Trophoblast cell (in vitro differentiated cells and primary cell): ENCODE measurements around the gene KRTAP4-2.

Source experiments
- DNase-seq, 2 donors: peaks; one replicate each; pipeline ENCODE4 v3.0.0-alpha.2; 2016
- H2AFZ ChIP-seq: 2 replicates; pipeline ENCODE4 v1.6.1; 2013; ENCODE audit warnings: low read length, moderate library complexity, mild to moderate bottlenecking; ENCODE audit not compliant: insufficient read depth, poor library complexity
- H2AK5ac ChIP-seq: 2 replicates; pipeline ENCODE4 v1.6.1; 2013; ENCODE audit warnings: mild to moderate bottlenecking, low read length
- H2BK120ac ChIP-seq: 2 replicates; pipeline ENCODE4 v1.6.1; 2013; ENCODE audit warnings: low read length, mild to moderate bottlenecking, moderate library complexity; ENCODE audit not compliant: insufficient read depth, poor library complexity
- H2BK12ac ChIP-seq: 2 replicates; pipeline ENCODE4 v1.6.1; 2013; ENCODE audit warnings: mild to moderate bottlenecking, low read length, moderate library complexity
- H2BK5ac ChIP-seq: 2 replicates; pipeline ENCODE4 v1.6.1; 2013; ENCODE audit warnings: low read length, low read depth, moderate library complexity, mild to moderate bottlenecking; ENCODE audit not compliant: poor library complexity
- H3K14ac ChIP-seq: 2 replicates; pipeline ENCODE4 v1.6.1; 2013; ENCODE audit warnings: mild to moderate bottlenecking, low read length
- H3K18ac ChIP-seq: 2 replicates; pipeline ENCODE4 v1.6.1; 2013; ENCODE audit warnings: mild to moderate bottlenecking, low read length
- H3K23ac ChIP-seq: 2 replicates; pipeline ENCODE4 v1.6.1; 2013; ENCODE audit warnings: low read length
- H3K27ac ChIP-seq: 2 replicates; pipeline ENCODE4 v1.5.1; 2013; ENCODE audit warnings: low read depth, mild to moderate bottlenecking, inconsistent platforms, low read length, moderate library complexity
- H3K27me3 ChIP-seq: 2 replicates; pipeline ENCODE4 v1.6.1; 2013; ENCODE audit warnings: inconsistent platforms, mild to moderate bottlenecking, low read length, moderate library complexity; ENCODE audit not compliant: insufficient read depth
- H3K36me3 ChIP-seq, 2 experiments: 1 replicate in 1 of 2; 2 replicates in 1 of 2; pipeline ENCODE4 v1.6.1; 2013; ENCODE audit warnings: low read length in 2 of 2, mild to moderate bottlenecking in 2 of 2, moderate library complexity in 1 of 2; ENCODE audit not compliant: insufficient read depth in 2 of 2, control insufficient read depth in 1 of 2
- H3K4ac ChIP-seq: 2 replicates; pipeline ENCODE4 v1.6.1; 2013; ENCODE audit warnings: low read depth, mild to moderate bottlenecking, low read length, moderate library complexity
- H3K4me1 ChIP-seq, 2 experiments: 1 replicate in 1 of 2; 2 replicates in 1 of 2; pipeline ENCODE4 v1.6.1; 2013; ENCODE audit warnings: low read length in 2 of 2, mild to moderate bottlenecking in 2 of 2, moderate library complexity in 1 of 2; ENCODE audit not compliant: insufficient read depth in 2 of 2, control insufficient read depth in 1 of 2
- H3K4me2 ChIP-seq: 2 replicates; pipeline ENCODE4 v1.6.1; 2013; ENCODE audit warnings: inconsistent platforms, mild to moderate bottlenecking, low read length, moderate library complexity
- H3K4me3 ChIP-seq: 2 replicates; pipeline ENCODE4 v1.5.1; 2013; ENCODE audit warnings: mild to moderate bottlenecking, low read depth, low read length, inconsistent platforms
- H3K79me1 ChIP-seq: one replicate; pipeline ENCODE4 v1.6.1; 2013; ENCODE audit warnings: low read length
- H3K79me2 ChIP-seq: 2 replicates; pipeline ENCODE4 v1.6.1; 2013; ENCODE audit warnings: low read length, mild to moderate bottlenecking; ENCODE audit not compliant: control insufficient read depth, insufficient read depth, poor library complexity
- H3K9ac ChIP-seq: 2 replicates; pipeline ENCODE4 v1.6.1; 2013; ENCODE audit warnings: mild to moderate bottlenecking, low read length
- H3K9me3 ChIP-seq: 2 replicates; pipeline ENCODE4 v1.6.1; 2013; ENCODE audit warnings: low read depth, mild to moderate bottlenecking, control low read depth, inconsistent platforms, low read length; ENCODE audit not compliant: insufficient read depth
- H4K12ac ChIP-seq: 2 replicates; pipeline ENCODE4 v1.6.1; 2013; ENCODE audit warnings: low read depth, mild to moderate bottlenecking, low read length, moderate library complexity
- H4K8ac ChIP-seq: 2 replicates; pipeline ENCODE4 v1.6.1; 2013; ENCODE audit warnings: low read depth, mild to moderate bottlenecking, low read length, moderate library complexity
- H4K91ac ChIP-seq: one replicate; pipeline ENCODE4 v1.6.1; 2013; ENCODE audit warnings: low read depth, mild to moderate bottlenecking, low read length, moderate library complexity
- WGBS: extraction: QIAGEN DNeasy Blood & Tissue Kit; methylation state at CpG from one replicate; pipeline ENCODE4 v1.1.7; 2013; ENCODE audit warnings: missing lambda C conversion rate; ENCODE audit not compliant: insufficient read length, insufficient coverage; ENCODE audit errors: extremely low coverage; 5-methylcytosine and 5-hydroxymethylcytosine counted together

KRTAP4-2 gene

GRCh38 chr17:41185001-41185400, 7.0 kb upstream of the KRTAP4-2 start:
- Histone ChIP-seq H3K79me1 (no peaks in the 10 kb centered on the region), H4K8ac (no peak overlapping the region), H2BK120ac (no peak overlapping the region), H3K4ac (no peak overlapping the region), H2AFZ (no peak overlapping the region), H2BK12ac (no peak overlapping the region), H4K12ac (no peak overlapping the region), H3K23ac (no peak overlapping the region), H4K91ac (no peak overlapping the region), H2BK5ac (no peak overlapping the region), H3K27ac (no peak overlapping the region), H3K36me3 (no peaks in the 10 kb centered on the region), H3K14ac (no peak overlapping the region), H3K27me3 (no peaks in the 10 kb centered on the region), H3K18ac (no peak overlapping the region), H3K9me3 (no peaks in the 10 kb centered on the region), H3K4me3 (no peak overlapping the region), H3K9ac (no peak overlapping the region), H3K4me1 (no peaks in the 10 kb centered on the region), H3K4me2 (no peak overlapping the region), H2AK5ac (no peak overlapping the region), H3K79me2 (no peaks in the 10 kb centered on the region)
- WGBS, result no CpG with 5 or more reads among the region's 1 CpG
- no peak for DNase-seq

- H3K4me3 ChIP-seq, result no peak within 1 kb of the TSS
- DNase-seq, result no peak
- H2BK120ac ChIP-seq, result no peak within 1 kb of the TSS
- H3K9ac ChIP-seq, result no peak within 1 kb of the TSS
- no peak within 1 kb of the TSS for H3K18ac ChIP-seq
- H3K79me1 ChIP-seq, result no peaks in the 10 kb centered on the region
- H3K14ac ChIP-seq, result no peak within 1 kb of the TSS
- H2BK12ac ChIP-seq, result no peak within 1 kb of the TSS
- H3K9me3 ChIP-seq, result no peaks in the 10 kb centered on the region
- no peak within 1 kb of the TSS for H3K4me2 ChIP-seq
- no peak within 1 kb of the TSS for H3K23ac ChIP-seq
- H3K27me3 ChIP-seq, result no peaks in the 10 kb centered on the region
- no peak within 1 kb of the TSS for H3K27ac ChIP-seq
- no peak within 1 kb of the TSS for H2BK5ac ChIP-seq
- no CpG with 5 or more reads among the region's 9 CpGs for WGBS
- H3K36me3 ChIP-seq, result no peaks in the 10 kb centered on the region
- H4K91ac ChIP-seq, result no peak within 1 kb of the TSS
- H2AK5ac ChIP-seq, result no peak within 1 kb of the TSS
- no peaks in the 10 kb centered on the region for H3K4me1 ChIP-seq
- H3K4ac ChIP-seq, result no peak within 1 kb of the TSS
- no peak within 1 kb of the TSS for H4K8ac ChIP-seq
- no peak within 1 kb of the TSS for H2AFZ ChIP-seq
- H3K79me2 ChIP-seq, result no peaks in the 10 kb centered on the region
- no peak within 1 kb of the TSS for H4K12ac ChIP-seq
These were observed 6.5 kb upstream of the KRTAP4-2 start, which contains the start of gene KRTAP4-1 for GRCh38 chr17:41184480-41184961. Gene KRTAP4-1, minus strand, starts transcription at chr17:41184911. Its CDS starts 57 bp downstream, at chr17:41184854.

GRCh38 chr17:41178843-41179616, 1.0 kb upstream of the KRTAP4-2 start:
- H3K27ac ChIP-seq, result no peak overlapping the region
- no peak overlapping the region for H3K9ac ChIP-seq
- no peak overlapping the region for H4K91ac ChIP-seq
- H2BK120ac ChIP-seq, result no peak overlapping the region
- H3K14ac ChIP-seq, result no peak overlapping the region
- H3K4ac ChIP-seq, result no peak overlapping the region
- H2AFZ ChIP-seq, result no peak overlapping the region
- H2AK5ac ChIP-seq, result no peak overlapping the region
- no peak overlapping the region for H4K12ac ChIP-seq
- no peaks in the 10 kb centered on the region for H3K79me2 ChIP-seq
- no peak for DNase-seq
- no peak overlapping the region for H3K18ac ChIP-seq
- no peak overlapping the region for H2BK5ac ChIP-seq
- no peak overlapping the region for H3K4me3 ChIP-seq
- no peaks in the 10 kb centered on the region for H3K79me1 ChIP-seq
- no peaks in the 10 kb centered on the region for H3K4me1 ChIP-seq
- no peak overlapping the region for H4K8ac ChIP-seq
- no peaks in the 10 kb centered on the region for H3K27me3 ChIP-seq
- no peaks in the 10 kb centered on the region for H3K9me3 ChIP-seq
- H2BK12ac ChIP-seq, result no peak overlapping the region
- H3K4me2 ChIP-seq, result no peak overlapping the region
- no CpG with 5 or more reads among the region's 1 CpG for WGBS
- no peaks in the 10 kb centered on the region for H3K36me3 ChIP-seq
- no peak overlapping the region for H3K23ac ChIP-seq

GRCh38 chr17:41178341-41178740, 320 bp upstream of the KRTAP4-2 start:
- H3K79me1 ChIP-seq, result no peaks in the 10 kb centered on the region
- no peaks in the 10 kb centered on the region for H3K27me3 ChIP-seq
- no CpG with 5 or more reads among the region's 3 CpGs for WGBS
- H2AK5ac ChIP-seq, result no peak overlapping the region
- DNase-seq, result no peak
- H3K4me3 ChIP-seq, result no peak overlapping the region
- no peak overlapping the region for H4K91ac ChIP-seq
- no peaks in the 10 kb centered on the region for H3K9me3 ChIP-seq
- no peaks in the 10 kb centered on the region for H3K4me1 ChIP-seq
- no peak overlapping the region for H2BK120ac ChIP-seq
- no peak overlapping the region for H3K9ac ChIP-seq
- no peak overlapping the region for H3K14ac ChIP-seq
- no peak overlapping the region for H3K27ac ChIP-seq
- no peak overlapping the region for H3K23ac ChIP-seq
- no peak overlapping the region for H2AFZ ChIP-seq
- no peak overlapping the region for H2BK12ac ChIP-seq
- no peaks in the 10 kb centered on the region for H3K36me3 ChIP-seq
- H3K4me2 ChIP-seq, result no peak overlapping the region
- no peak overlapping the region for H2BK5ac ChIP-seq
- no peak overlapping the region for H4K8ac ChIP-seq
- H3K79me2 ChIP-seq, result no peaks in the 10 kb centered on the region
- H3K18ac ChIP-seq, result no peak overlapping the region
- H4K12ac ChIP-seq, result no peak overlapping the region
- no peak overlapping the region for H3K4ac ChIP-seq
